Heart right ventricle (tissue), 16 donors: ENCODE measurements around the gene RFX3. TPM values are rescaled to one million over a fixed set of nuclear protein-coding genes. Genes with fewer than 3 reads are reported as not detected.

Source experiments
- ATAC-seq, 8 donors: fragments of 200-7000 bp; cut with Tn5 transposase; one replicate each; pipeline ENCODE4 v1.9.1; 2020; ENCODE audit warnings: mild to moderate bottlenecking in 8 of 8, moderate library complexity in 8 of 8, moderate number of reproducible peaks in 1 of 8
- DNase-seq, 2 donors: peaks; one replicate each; pipeline ENCODE4 v3.0.0-alpha.2; 2020
- H3K27ac ChIP-seq, 10 donors: fragments of 200-600 bp; sonication (generic) in 2 of 10; one replicate each; pipeline versions ENCODE4 v1.5.0 to v1.8.0; 2020 to 2022; ENCODE audit warnings: mild to moderate bottlenecking in 3 of 10
- H3K27me3 ChIP-seq, 7 donors: fragments of 200-600 bp; one replicate each; pipeline ENCODE4 v1.8.0; 2021 to 2022; ENCODE audit warnings: mild to moderate bottlenecking in 2 of 7
- H3K36me3 ChIP-seq, 9 donors: fragments of 200-600 bp; sonication (generic) in 1 of 9; one replicate each; pipeline versions ENCODE4 v1.5.0 to v1.8.0; 2020 to 2022; ENCODE audit warnings: mild to moderate bottlenecking in 2 of 9
- H3K4me1 ChIP-seq, 9 donors: fragments of 200-600 bp; sonication (generic) in 1 of 9; one replicate each; pipeline versions ENCODE4 v1.5.0 to v1.8.0; 2020 to 2022; ENCODE audit warnings: mild to moderate bottlenecking in 4 of 9
- H3K4me3 ChIP-seq, 10 donors: fragments of 200-600 bp; sonication (generic) in 2 of 10; one replicate each; pipeline versions ENCODE4 v1.5.0 to v1.8.0; 2020 to 2022; ENCODE audit warnings: mild to moderate bottlenecking in 7 of 10, moderate library complexity in 2 of 10
- H3K9me3 ChIP-seq, 11 donors: fragments of 200-600 bp in 10 of 11; sonication (generic) in 2 of 11; one replicate each; pipeline versions ENCODE4 v1.5.0 to v1.8.0; 2013 to 2022; ENCODE audit warnings: mild to moderate bottlenecking in 2 of 11, control low read depth in 1 of 11, moderate library complexity in 1 of 11
- CTCF ChIP-seq, 9 donors: fragments of 200-600 bp; sonication (generic) in 2 of 9; IDR thresholded peaks; one replicate each; pipeline versions ENCODE4 v1.5.0 to v1.8.0; 2021 to 2022; ENCODE audit warnings: antibody characterized with exemption in 9 of 9, mild to moderate bottlenecking in 5 of 9, moderate library complexity in 1 of 9
- WGBS, 2 donors: extraction: QIAGEN DNeasy Blood & Tissue Kit; methylation state at CpG; one replicate each; pipeline ENCODE4 v1.1.7; 2013; ENCODE audit warnings: inconsistent platforms in 1 of 2; 5-methylcytosine and 5-hydroxymethylcytosine counted together
- intact Hi-C, 10 donors: fragments of 100-400 bp; cut with DNase I; formaldehyde crosslinking; loops; one replicate each; pipeline versions ENCODE4 v1.11.1 to v1.14.2; 2022
- polyA plus RNA-seq, 2 donors: library from polyadenylated mRNA; stranded (reverse); fragments of 200-250 nt; gene quantifications; one replicate each; pipeline ENCODE4 v1.2.3, GENCODE V29; 2013
- total RNA-seq, 10 donors: library from RNA; stranded (reverse); fragmentation: NEBNext Ultra II Directional in 3 of 10; extraction: Animal tissue kit (Norgen Biotek cat#: 25700) in 3 of 10; gene quantifications; one replicate each; pipeline versions ENCODE4 v1.2.1 to v1.2.4, GENCODE V29; 2021 to 2023
- donor health status: Arrhythmogenic right ventricular cardiomyopathy.
- donor health status: ischemic (EF 13 %, LVEDD 7.1; RV severe dilation, severe dysfunction).
- donor health status: healthy with polysubstance abuse.
- donor health status: DM: no; HTN: yes; CAD: no.
- donor health status: DM: no; HTN: no; CAD: no.
- donor health status: ischemic (EF 25% LVEDD 6.9; RV normal size, moderate dysfunction).
- donor health status: ischemic (EF 25% LVEDD 5.7; RV mildly dilated, moderate dysfunction).
- donor health status: healthy.
- donor health status: DM: yes; HTN: yes; CAD: no.
- donor health status: Ischemic cardiomyopathy.
- donor health status: ischemic (EF 35%, LVEDD 5.7; RV mildly dilated, moderate dysfunction).
- donor health status: nonischemic (EF 11% LVEDD 7.7; RV severe dilation, severe dysfunction).
- donor health status: DM: yes; HTN: yes; CAD: no.
- donor health status: PGD.
- donor health status: ischemic (EF 29% LVEDD 5.4; RV normal size, mild dysfunction).
- donor health status: nonischemic (EF 23%, LVEDD 6.1; RV moderate dilation, normal function).

The RFX3 gene
- total and polyA plus RNA-seq, 12 donors = 0.43 to 5.9 (median 3.5) TPM

DNA sequence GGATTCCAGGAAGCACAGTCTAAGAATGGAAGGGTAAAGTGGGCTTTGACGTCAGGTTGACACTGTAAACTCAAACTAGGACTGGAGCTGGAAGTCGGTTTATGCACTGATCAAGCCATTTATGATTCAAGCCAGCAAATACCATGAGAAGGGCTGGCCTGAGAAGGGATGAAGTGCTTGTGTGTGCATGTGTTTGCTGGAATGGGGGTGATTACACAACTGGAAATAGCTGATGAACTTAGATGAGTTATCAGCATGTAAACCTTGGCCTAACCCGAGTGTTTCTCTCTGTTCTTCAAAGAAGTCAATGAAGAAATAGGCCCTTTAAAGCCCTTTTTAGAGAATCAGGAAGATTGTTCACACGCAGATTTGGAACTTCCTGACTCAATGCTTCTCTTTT is 287.6 kb downstream of the RFX3 start:
- intact Hi-C loops = loop anchor here in 1 of 10 donors (10.0 kb wide), 1 partner anchor 207 kb away; no protein-coding TSS in a partner anchor
- WGBS, 2 donors = 89 to 92% methylated on average over 4 of the region's 4 CpGs
- Histone ChIP-seq H3K9me3 (no peaks in the 10 kb centered on the region), H3K4me1 (peaks cover 0 to 10% (median 0%) of the 10 kb centered on the region in 9 donors), H3K27ac (no peak overlapping the region), H3K36me3 (peaks cover 0 to 13% (median 0%) of the 10 kb centered on the region in 9 donors), H3K4me3 (no peak overlapping the region), H3K27me3 (no peaks in the 10 kb centered on the region)
- no peak for DNase-seq
- ATAC-seq = no peak
- TF ChIP-seq CTCF (IDR thresholded peaks at IDR 0.05) = no peak

DNA sequence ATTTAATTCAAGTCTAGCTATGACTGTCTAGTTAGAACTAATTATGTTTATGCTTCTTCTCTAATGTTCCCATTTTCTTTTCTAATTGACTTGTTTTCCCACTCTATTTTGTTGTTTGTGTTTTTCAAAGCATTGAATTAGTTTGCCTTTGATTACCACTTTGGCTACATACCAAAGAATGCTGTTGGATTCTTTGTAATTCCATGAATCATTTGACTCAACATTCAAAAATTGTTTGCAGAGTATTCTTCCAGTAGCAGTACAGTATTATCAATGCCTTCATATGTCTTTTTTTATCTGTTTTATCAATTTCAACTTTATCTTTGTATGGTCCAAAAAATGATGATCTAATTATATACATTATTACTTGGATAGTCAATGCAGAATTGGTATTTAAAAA is 288.7 kb downstream of the RFX3 start:
- TF ChIP-seq CTCF (IDR thresholded peaks at IDR 0.05) = no peak
- no peak for DNase-seq
- H3K27me3 ChIP-seq = no peaks in the 10 kb centered on the region
- H3K4me1 ChIP-seq = peaks cover 0 to 10% (median 0%) of the 10 kb centered on the region in 9 donors
- H3K36me3 ChIP-seq = peaks cover 0 to 13% (median 0%) of the 10 kb centered on the region in 9 donors
- no peak overlapping the region for H3K27ac ChIP-seq
- intact Hi-C loops = loop anchor here in 1 of 10 donors (10.0 kb wide), 1 partner anchor 208 kb away; no protein-coding TSS in a partner anchor
- no peak overlapping the region for H3K4me3 ChIP-seq
- no peaks in the 10 kb centered on the region for H3K9me3 ChIP-seq
- ATAC-seq = no peak

GRCh38 chr9:3235497-3235896 is 290.3 kb downstream of the RFX3 start:
- intact Hi-C loops = loop anchor here in 1 of 10 donors (10.0 kb wide), 1 partner anchor 209 kb away; no protein-coding TSS in a partner anchor
- Histone ChIP-seq H3K4me1 (no peaks in the 10 kb centered on the region), H3K27me3 (no peaks in the 10 kb centered on the region), H3K36me3 (peaks cover 0 to 13% (median 0%) of the 10 kb centered on the region in 9 donors), H3K9me3 (no peaks in the 10 kb centered on the region), H3K4me3 (no peak overlapping the region), H3K27ac (no peak overlapping the region)
- WGBS, 2 donors = 95 to 97% methylated on average over 1 of the region's 1 CpG
- ATAC-seq (no peak), DNase-seq (no peak)
- no peak for TF ChIP-seq CTCF (IDR thresholded peaks at IDR 0.05)

DNA sequence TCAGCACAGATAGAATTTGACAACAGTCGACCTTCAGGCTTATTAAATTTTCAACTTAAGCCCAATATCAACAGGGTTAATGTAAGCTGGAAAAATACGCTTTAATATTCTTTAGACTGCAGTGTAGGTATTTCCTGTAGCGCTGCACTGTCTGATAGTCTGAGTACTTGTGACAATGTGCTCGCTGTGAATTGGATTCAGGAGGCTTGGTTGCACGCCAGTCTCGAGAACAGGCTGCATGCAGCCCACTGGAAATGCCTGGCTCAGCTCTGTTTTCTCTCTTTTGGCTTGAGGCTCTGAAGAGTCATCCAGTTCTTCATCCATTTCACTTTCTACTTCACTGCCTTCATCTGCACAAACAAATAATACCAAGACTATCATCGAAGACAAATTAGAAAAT is 300.9 kb downstream of the RFX3 start:
- no peaks in the 10 kb centered on the region for H3K9me3 ChIP-seq
- H3K36me3 ChIP-seq = peaks cover 0 to 37% (median 0%) of the 10 kb centered on the region in 9 donors
- intact Hi-C loops = loop anchor here in 1 of 10 donors (10.0 kb wide), 1 partner anchor 60 kb away; no protein-coding TSS in a partner anchor
- TF ChIP-seq CTCF (IDR thresholded peaks at IDR 0.05) = no peak
- no peak overlapping the region for H3K4me3 ChIP-seq
- H3K27me3 ChIP-seq = no peaks in the 10 kb centered on the region
- H3K27ac ChIP-seq = no peak overlapping the region
- ATAC-seq (peak in 2 of 8 donors; percentile 56 to 78), DNase-seq (peak in 1 of 2 donors; percentile 5)
- H3K4me1 ChIP-seq = no peaks in the 10 kb centered on the region
- WGBS, 2 donors = 39 to 54% methylated on average over 7 of the region's 7 CpGs
